GM21360 (cell line): ENCODE measurements around the gene CERCAM.
"Not testable (repeated sequence)": the region's sequence is repeated elsewhere in the genome, so short reads cannot be mapped to it uniquely, and the experiment has no call there.

ENCODE experiments used
- ATAC-seq: cut with Tn5 transposase; IDR thresholded peaks from one replicate; pipeline ENCODE4 v1.9.1; 2021; ENCODE audit warnings: mild to moderate bottlenecking, moderate library complexity; ENCODE audit not compliant: unreplicated experiment

Gene CERCAM

DNA sequence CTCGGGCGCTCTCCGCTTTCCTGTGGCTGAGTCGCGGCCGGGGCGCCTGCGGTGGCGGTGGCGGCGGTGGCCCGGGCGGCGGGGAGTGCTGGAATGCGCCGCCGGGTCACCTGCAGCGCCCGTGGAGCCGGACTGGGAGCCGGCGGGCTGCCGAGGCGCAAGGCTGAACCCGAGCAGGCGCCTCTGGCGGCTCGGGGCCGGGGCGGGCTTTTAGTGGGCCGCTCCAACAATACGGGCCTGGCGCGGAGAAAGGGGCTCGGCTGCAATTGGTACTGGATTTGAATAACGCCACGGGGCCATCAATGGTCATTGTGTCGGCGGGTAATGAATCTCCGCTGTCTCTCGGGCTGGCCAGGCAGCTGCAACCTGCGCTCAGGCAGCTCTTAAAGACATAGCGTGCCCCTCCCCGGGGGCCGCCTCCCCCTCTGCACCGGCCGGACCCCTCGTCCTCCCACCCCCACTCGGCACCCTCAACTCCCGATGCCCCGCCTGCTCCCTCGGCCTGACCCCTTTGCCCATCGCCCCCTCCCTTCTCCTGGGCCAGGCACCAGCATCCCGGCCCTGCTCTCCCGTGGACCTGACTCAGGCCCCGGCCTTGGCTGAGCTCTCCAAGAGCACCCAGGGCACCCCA, 27.4 kb upstream of the CERCAM start:
- ATAC-seq = no peak

- ATAC-seq = no peak
Observed at GRCh38 chr9:128393970-128394369, 26.7 kb upstream of the CERCAM start.

DNA sequence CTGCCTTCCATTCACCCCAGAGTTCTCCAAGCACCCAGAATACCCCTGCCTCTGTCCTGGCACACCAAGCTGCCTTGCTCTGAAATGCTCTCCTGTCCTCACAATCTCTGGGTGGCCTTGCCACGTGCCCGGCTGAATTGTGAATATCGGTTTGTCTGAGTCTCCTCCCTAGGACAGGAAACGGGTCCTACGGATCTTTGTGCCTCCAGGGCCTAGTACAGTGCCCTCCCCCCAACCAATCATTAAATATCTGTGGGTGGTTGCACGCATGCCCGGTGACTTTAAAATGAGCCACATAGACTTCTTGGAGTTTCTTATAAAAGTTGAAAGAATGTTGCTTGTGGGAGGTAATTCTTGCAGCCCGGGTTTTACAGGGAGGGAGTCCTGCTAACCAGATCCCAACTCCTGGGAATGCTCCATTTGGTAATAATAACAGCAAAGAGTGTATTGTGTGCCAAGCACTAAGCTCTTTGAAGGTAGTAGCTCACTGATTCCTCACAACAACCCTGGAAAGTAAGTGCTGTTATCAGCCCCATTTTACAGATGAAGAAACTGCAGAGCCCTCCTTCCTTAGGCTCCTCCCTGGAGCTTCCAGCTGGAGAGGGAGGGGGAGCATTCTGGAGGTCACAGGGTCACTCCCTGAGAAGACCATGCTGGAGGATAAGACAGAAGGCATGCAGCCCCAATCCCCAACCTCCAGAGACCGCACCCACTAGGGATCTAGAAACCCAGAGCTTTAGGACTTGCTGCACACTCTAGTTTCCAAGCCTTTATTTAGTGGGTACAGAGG, 26.1 kb upstream of the CERCAM start:
- no peak for ATAC-seq

- ATAC-seq = no peak
Observed at GRCh38 chr9:128396970-128397613, 23.6 kb upstream of the CERCAM start.

DNA sequence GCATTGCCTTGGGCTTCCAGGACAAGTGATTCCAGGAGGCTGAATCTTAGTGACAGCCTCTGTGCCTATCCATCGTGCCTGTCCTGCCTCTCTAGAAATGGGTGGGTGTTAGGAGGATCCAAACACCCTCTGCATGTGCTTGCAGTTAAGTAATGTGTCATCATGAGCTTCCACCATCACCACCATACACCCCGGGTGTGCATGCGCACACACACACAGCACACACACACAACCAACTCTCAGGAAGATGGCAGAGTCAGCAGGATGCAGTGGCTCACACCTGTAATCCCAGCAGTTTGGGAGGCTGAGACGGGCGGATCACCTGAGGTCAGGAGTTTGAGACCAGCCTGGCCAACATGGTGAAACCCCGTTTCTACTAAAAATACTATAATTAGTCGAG, 22.8 kb upstream of the CERCAM start:
- no peak for ATAC-seq

DNA sequence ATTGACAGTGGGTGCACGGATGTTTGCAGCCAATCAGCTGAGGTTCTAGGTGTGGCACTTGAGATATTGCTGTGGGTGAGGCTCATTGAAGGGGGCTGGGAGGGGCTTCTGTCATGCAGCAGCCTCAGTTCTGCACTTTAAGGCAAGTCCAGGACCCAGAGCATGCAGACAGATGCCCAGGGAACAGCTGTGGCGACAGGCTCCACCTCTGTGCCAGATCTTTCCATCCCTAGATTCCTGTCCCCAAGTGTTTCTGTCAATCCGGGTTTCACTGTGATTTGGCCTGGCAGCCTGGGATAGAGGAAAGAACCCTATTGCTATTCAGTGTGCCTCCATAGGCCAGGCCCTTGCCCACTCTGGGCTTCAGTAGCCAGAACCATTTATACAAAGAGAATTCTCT, 20.8 kb upstream of the CERCAM start:
- ATAC-seq = no peak

DNA sequence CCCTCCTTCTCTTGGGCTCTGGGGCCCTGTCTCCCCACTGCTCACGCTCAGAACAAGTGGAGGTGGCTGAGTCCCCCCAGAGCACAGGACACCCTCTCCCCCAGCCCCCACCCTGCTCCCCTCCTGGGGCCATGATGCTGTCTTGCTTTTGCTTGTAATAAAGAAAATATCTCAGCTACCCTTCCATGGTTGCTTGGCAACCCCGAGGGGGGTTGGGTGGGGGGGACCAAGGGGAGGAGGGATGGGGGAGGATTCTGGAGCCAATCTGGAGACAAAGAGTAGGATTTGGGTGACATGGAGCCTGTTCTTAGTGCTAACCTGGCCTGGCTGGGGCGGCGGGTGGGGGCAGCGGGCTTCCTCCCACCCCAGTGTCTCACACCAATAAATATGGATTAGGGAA, 16.1 kb upstream of the CERCAM start:
- no peak for ATAC-seq

DNA sequence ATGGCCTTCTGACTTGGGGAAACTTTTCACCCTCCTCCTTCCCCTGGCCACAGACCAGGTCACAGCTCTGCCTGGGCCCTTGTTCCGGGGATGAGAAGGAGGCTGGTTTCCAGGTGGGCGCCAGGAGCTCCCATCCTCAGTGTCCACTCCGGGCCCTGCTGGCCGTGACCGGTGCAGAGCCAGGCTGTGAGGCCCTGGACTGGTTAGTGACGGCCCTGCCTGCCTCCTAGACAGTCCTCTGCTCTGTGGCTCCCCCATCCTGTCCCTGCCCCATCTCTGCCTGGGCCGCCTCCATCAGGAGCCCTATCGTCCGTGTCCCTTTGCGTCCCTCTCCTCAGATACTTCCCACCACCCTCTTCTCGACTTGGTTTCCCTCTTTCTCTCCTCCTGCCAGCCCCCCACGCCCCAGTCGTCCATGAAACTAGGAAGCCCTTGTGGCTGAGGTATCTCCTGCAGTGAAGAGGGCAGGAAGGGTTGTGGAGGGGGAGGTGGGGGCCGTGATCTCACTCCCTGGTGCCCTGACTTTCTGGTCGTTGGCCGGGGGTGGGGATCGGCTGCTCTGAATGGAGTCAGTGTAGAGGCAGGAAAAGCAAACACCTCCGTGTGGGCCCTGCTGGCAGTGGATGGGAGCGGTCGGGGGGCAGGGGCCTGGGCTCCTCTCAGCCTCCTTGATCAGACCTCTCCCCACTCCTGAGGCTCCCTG, 15.4 kb upstream of the CERCAM start:
- ATAC-seq = no peak

GRCh38 chr9:128405780-128406171, 14.9 kb upstream of the CERCAM start:
- ATAC-seq = no peak

DNA sequence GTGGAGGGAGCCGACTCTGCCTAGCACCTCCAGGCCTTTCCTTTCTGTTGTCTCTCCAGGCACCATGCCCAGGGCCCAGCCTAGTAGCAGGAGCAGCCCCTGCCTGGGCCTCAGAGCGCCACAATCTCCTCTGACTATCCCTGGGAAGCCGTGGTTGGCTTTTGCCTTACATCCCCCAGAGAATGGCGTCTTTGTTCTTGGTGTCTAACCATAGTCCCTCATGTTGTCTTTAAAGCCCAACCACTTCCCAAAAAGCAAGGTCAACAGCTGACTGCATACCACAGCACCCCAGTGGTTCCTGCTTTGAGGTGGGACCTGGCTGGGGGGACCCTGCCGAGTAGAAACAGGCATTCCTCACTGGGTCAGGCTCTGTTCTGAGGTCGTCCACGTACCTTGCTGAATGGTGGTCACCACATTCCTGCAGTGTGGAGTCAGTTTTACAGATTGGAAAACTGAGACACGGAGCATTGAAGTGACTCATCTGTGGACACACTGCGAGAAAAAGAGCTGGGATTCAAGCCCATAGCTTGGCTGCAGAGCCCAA, 13.7 kb upstream of the CERCAM start:
- ATAC-seq = no peak

- ATAC-seq = no peak
Observed at GRCh38 chr9:128408963-128409431, 11.7 kb upstream of the CERCAM start.

DNA sequence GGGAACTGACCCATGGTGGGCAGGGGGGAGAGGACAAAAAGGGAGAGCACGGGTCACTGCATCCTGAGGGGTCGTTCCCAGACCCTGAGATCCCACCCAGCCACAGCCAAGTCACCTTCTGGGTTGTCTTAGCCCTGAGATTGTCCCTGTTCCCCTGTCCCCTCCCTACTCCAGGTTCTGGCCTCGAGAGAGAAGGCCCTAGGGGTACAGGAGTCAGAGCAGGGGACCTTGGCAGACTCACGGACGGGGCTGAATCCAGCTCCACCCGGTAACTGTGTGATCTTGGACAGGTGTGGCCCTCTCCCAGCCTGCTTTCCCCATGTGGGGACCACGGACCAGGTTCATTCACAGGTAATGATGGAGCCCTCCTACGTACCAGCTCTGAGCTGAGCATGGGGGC, 11.2 kb upstream of the CERCAM start:
- no peak for ATAC-seq

GRCh38 chr9:128409978-128410377, 10.7 kb upstream of the CERCAM start:
- ATAC-seq = no peak

GRCh38 chr9:128411364-128412119, 9.1 kb upstream of the CERCAM start:
- ATAC-seq = no peak

DNA sequence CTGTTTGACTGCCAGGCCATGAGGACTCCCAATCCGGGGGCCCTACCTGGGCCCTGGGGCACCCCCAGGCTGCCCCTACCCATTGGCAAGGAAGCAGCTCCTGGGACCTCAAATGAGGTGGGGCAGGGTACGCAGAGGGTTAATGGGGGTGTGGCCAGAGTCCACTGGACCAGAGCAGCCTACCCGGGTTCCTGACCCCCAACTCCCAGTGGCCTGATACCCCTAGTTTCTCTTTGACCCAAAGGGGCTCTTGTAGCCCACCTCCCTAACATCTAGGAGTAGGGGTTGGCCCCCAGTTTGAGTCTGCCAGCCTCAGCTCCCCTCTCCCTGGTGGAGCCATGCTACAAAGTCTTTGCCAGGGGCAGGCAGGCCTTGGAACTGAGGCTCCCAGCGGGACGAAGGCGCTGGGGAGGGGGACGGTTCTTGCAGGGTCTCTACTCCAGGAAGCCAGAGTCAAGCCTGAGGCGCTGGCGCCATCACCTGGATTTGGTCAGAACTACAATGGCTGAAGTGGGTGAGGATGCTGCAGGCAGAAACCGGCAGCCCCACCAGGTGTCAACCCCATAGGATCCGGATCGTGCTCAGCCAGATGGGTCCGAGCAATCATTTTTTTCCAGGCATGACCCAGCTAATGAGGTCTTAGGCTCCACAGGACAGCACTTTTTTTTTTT, 8.4 kb upstream of the CERCAM start:
- ATAC-seq = no peak

GRCh38 chr9:128413728-128414127, 6.9 kb upstream of the CERCAM start:
- ATAC-seq = not testable (repeated sequence)

- no peak for ATAC-seq
Observed at GRCh38 chr9:128414461-128414860, 6.2 kb upstream of the CERCAM start.

DNA sequence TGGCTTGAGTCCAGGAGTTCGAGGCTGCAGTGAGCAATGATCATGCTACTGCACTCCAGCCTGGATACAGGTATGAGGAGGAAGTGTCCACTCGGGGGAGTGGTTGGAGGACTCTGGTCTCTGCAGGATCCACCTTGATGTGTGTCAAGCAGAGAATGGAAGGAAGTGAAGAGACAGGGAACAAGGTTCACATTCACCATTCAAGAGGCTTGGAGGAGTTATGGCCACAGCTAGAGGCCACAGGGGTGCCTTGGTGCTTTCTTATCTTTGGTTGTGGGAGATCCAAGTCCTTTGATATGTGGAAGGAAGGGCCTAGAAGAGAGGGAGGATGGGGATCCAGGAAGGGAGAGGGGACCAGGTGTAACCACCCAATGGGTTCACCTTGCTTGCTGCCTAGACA, 5.4 kb upstream of the CERCAM start:
- no peak for ATAC-seq

DNA sequence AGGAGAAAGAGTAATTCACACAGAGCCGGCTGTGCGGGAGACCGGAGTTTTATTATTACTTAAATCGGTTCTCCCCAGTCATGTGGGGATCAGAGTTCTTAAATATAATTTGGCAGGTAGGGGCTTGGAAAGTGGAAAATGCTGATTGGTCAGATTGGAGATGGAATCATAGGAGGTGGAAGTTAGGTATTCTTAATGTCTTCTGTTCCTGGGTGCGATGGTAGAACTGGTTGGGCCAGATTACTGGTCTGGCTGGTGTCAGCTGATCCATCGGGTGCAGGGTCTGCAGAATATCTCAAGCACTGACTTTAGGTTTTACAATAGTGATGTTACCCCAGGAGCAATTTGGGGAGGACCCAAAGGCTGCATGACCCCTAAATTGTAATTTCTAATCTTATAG, 4.6 kb upstream of the CERCAM start:
- no peak for ATAC-seq
